HG03469 (cell line): ENCODE data around the gene CRHR2.
A peak's percentile ranks its signal among the peaks of the same experiment; 100 is the strongest.
"Not testable (repeated sequence)": the region's sequence is repeated elsewhere in the genome, so short reads cannot be mapped to it uniquely, and the experiment has no call there.

Experiments
- ATAC-seq: cut with Tn5 transposase; IDR thresholded peaks from one replicate; pipeline ENCODE4 v1.9.1; 2021; ENCODE audit warnings: mild to moderate bottlenecking, moderate library complexity, moderate number of reproducible peaks; ENCODE audit not compliant: unreplicated experiment

The CRHR2 gene

GRCh38 chr7:30682212-30683083 is at the start of gene CRHR2:
CRHR2 (minus strand) TSS chr7:30682456; CDS start chr7:30682280, 176 bp downstream.
- ATAC-seq, result no peak

- ATAC-seq, result no peak
Observed at GRCh38 chr7:30731581-30731980, 49.3 kb upstream of the CRHR2 start.

GRCh38 chr7:30730996-30731395 is 48.7 kb upstream of the CRHR2 start:
- ATAC-seq, result no peak

- no peak for ATAC-seq
Observed at GRCh38 chr7:30730097-30730496, 47.8 kb upstream of the CRHR2 start.

- ATAC-seq, result no peak
Observed at GRCh38 chr7:30729642-30730041, 47.4 kb upstream of the CRHR2 start.

- ATAC-seq, result no peak
Observed at GRCh38 chr7:30728591-30729100, 46.4 kb upstream of the CRHR2 start.

- ATAC-seq, result peak; percentile 73
Observed at GRCh38 chr7:30727061-30727945, 45.0 kb upstream of the CRHR2 start.

- ATAC-seq, result no peak
Observed at GRCh38 chr7:30726296-30727006, 44.2 kb upstream of the CRHR2 start.

GRCh38 chr7:30723776-30724175 is 41.5 kb upstream of the CRHR2 start:
- ATAC-seq, result no peak

GRCh38 chr7:30722671-30723070 is 40.4 kb upstream of the CRHR2 start:
- no peak for ATAC-seq

- no peak for ATAC-seq
Observed at GRCh38 chr7:30722187-30722586, 39.9 kb upstream of the CRHR2 start.

- ATAC-seq, result no peak
Observed at GRCh38 chr7:30721211-30721610, 39.0 kb upstream of the CRHR2 start.

- not testable (repeated sequence) for ATAC-seq
Observed at GRCh38 chr7:30719434-30719833, 37.2 kb upstream of the CRHR2 start.

GRCh38 chr7:30717181-30717580 is 34.9 kb upstream of the CRHR2 start:
- ATAC-seq, result no peak

- no peak for ATAC-seq
Observed at GRCh38 chr7:30714129-30714528, 31.9 kb upstream of the CRHR2 start.

GRCh38 chr7:30713392-30713791 is 31.1 kb upstream of the CRHR2 start:
- ATAC-seq, result no peak

- no peak for ATAC-seq
Observed at GRCh38 chr7:30710669-30711068, 28.4 kb upstream of the CRHR2 start.

GRCh38 chr7:30709549-30709948 is 27.3 kb upstream of the CRHR2 start:
- no peak for ATAC-seq

GRCh38 chr7:30708983-30709382 is 26.7 kb upstream of the CRHR2 start:
- no peak for ATAC-seq

GRCh38 chr7:30708412-30708811 is 26.2 kb upstream of the CRHR2 start:
- ATAC-seq, result no peak
